PC-9 (cell line): Measurements from ENCODE around the gene DUSP16. TPM values are rescaled to one million over a fixed set of nuclear protein-coding genes. Genes with fewer than 3 reads are reported as not detected.
"Not testable (repeated sequence)": the region's sequence is repeated elsewhere in the genome, so short reads cannot be mapped to it uniquely, and the experiment has no call there.

ENCODE experiments used
- BruUV-seq: library from RNA; stranded (reverse); fragments of 400-500 nt; replicated peaks from 2 replicates; lab custom pipeline; 2021; lab: Mats Ljungman, UMichigan
- CTCF ChIA-PET: fragments of 300-600 bp; sonication (Branson Sonifier 250); formaldehyde crosslinking; loops from one replicate; lab custom pipeline; 2022; ENCODE audit warnings: antibody characterized with exemption; lab: Charles Lee
- POLR2A ChIA-PET: fragments of 300-600 bp; sonication (Branson Sonifier 250); formaldehyde crosslinking; loops from one replicate; lab custom pipeline; 2022; ENCODE audit warnings: antibody characterized with exemption; ENCODE audit not compliant: unreplicated experiment; lab: Charles Lee
- DNase-seq, 2 experiments: peaks; one replicate each; pipeline versions ENCODE4 v3.0.0 to v3.0.0-alpha.2; 2015 to 2022; ENCODE audit warnings: mixed read lengths in 1 of 2
- H2AFZ ChIP-seq: fragments of 200-600 bp; sonication (generic); 2 replicates; pipeline ENCODE4 v1.8.1; 2017; ENCODE audit warnings: antibody characterized with exemption
- H3F3A ChIP-seq: fragments of 200-600 bp; sonication (generic); 2 replicates; pipeline ENCODE4 v1.8.1; 2017; ENCODE audit warnings: antibody characterized with exemption, mild to moderate bottlenecking, low read depth; ENCODE audit not compliant: insufficient read depth
- H3K27ac ChIP-seq: fragments of 200-600 bp; sonication (generic); 2 replicates; pipeline ENCODE4 v1.6.1; 2016; ENCODE audit warnings: mixed run types
- H3K27me3 ChIP-seq: fragments of 200-600 bp; sonication (generic); 2 replicates; pipeline ENCODE4 v1.6.1; 2016; ENCODE audit warnings: low read depth, mixed run types; ENCODE audit not compliant: insufficient read depth
- H3K36me3 ChIP-seq: fragments of 200-600 bp; sonication (generic); 2 replicates; pipeline ENCODE4 v1.6.1; 2016; ENCODE audit warnings: low read depth, mixed run types
- H3K4me1 ChIP-seq: fragments of 200-600 bp; sonication (generic); replicated peaks from 2 replicates; pipeline ENCODE4 v1.6.1; 2016; ENCODE audit warnings: mixed run types; ENCODE audit not compliant: insufficient read depth
- H3K4me2 ChIP-seq: fragments of 200-600 bp; sonication (generic); 2 replicates; pipeline ENCODE4 v1.6.1; 2017; ENCODE audit warnings: mixed run types
- H3K4me3 ChIP-seq: fragments of 200-600 bp; sonication (generic); 2 replicates; pipeline ENCODE4 v1.6.1; 2016; ENCODE audit warnings: mixed run types
- H3K79me2 ChIP-seq: fragments of 200-600 bp; sonication (generic); 2 replicates; pipeline ENCODE4 v1.6.1; 2017; ENCODE audit warnings: low read depth, mixed run types
- H3K9me2 ChIP-seq: fragments of 200-600 bp; sonication (generic); 2 replicates; pipeline ENCODE4 v1.8.1; 2017; ENCODE audit warnings: mild to moderate bottlenecking; ENCODE audit not compliant: insufficient read depth
- H3K9me3 ChIP-seq: fragments of 200-600 bp; sonication (generic); 2 replicates; pipeline ENCODE4 v1.8.1; 2016; ENCODE audit warnings: low read depth; ENCODE audit not compliant: insufficient read depth
- H4K20me1 ChIP-seq: fragments of 200-600 bp; sonication (generic); 2 replicates; pipeline ENCODE4 v1.8.1; 2017; ENCODE audit not compliant: insufficient read depth
- EZH2 ChIP-seq: fragments of 200-600 bp; sonication (generic); IDR thresholded peaks from 2 replicates; pipeline ENCODE4 v1.8.0; 2017; ENCODE audit warnings: antibody characterized with exemption, low read depth
- intact Hi-C: fragments of 100-400 bp; cut with micrococcal nuclease; formaldehyde crosslinking; loops from one replicate; pipeline ENCODE4 v1.10.0; 2022; ENCODE audit not compliant: unreplicated experiment
- total RNA-seq: library from RNA; stranded (reverse); gene quantifications from 2 replicates; pipeline ENCODE4 v1.2.3, GENCODE V29; 2021
- TF ChIP-seq, protein P1 (sequence below): fragments of 200-600 bp; sonication (generic); conservative IDR thresholded peaks from 2 replicates; pipeline ENCODE4 v1.6.1; 2017; ENCODE audit warnings: mixed run types, antibody characterized with exemption, mild to moderate bottlenecking, moderate library complexity

Gene DUSP16
- total RNA-seq, 1 experiment from 2014 or later: 24.8 TPM

DNA sequence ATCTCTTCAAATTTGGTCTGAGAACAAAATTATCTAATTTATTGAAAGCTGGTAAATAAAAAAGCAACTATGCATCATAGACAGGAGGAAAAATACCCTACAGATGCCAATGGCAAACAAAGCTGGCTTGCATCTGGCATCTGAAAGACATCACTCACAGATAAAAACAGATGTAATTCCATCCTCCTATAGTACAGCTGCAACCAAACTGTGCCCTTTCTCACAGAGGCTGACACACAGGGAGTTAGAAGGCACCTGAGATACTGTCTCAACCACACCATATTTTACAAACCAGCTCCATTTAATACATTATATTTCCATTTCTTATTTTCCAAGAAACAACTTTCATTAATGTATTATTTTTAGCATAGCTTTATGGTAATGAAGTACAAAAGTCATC lies 39.4 kb downstream of the DUSP16 start:
- H3K9me2 ChIP-seq: no peaks in the 10 kb centered on the region; the same call in 1 of the 2 replicates
- 0 out of 2 replicates have a peak, but pooled peaks cover 6% of the 10 kb centered on the region for H4K20me1 ChIP-seq
- TF ChIP-seq EZH2: no peak
- intact Hi-C loops: no loop called here
- H3K9me3 ChIP-seq: no peaks in the 10 kb centered on the region
- no peak overlapping the region for H2AFZ ChIP-seq
- no peak overlapping the region for H3K27ac ChIP-seq
- POLR2A ChIA-PET: no interaction called here
- no peaks in the 10 kb centered on the region for H3K79me2 ChIP-seq
- H3F3A ChIP-seq: no peaks in the 10 kb centered on the region
- DNase-seq: no peak
- no peak overlapping the region for H3K4me3 ChIP-seq
- peaks cover 14% of the 10 kb centered on the region for H3K36me3 ChIP-seq
- H3K4me1 ChIP-seq: no peaks in the 10 kb centered on the region; the same call in 1 of the 2 replicates
- H3K4me2 ChIP-seq: no peak overlapping the region
- BruUV-seq: no TSS peak
- H3K27me3 ChIP-seq: no peaks in the 10 kb centered on the region
- CTCF ChIA-PET: interaction anchor here (0.6 kb wide), 1 partner anchor 10 kb away, joined by 3 read pairs; no protein-coding TSS in a partner anchor

DNA sequence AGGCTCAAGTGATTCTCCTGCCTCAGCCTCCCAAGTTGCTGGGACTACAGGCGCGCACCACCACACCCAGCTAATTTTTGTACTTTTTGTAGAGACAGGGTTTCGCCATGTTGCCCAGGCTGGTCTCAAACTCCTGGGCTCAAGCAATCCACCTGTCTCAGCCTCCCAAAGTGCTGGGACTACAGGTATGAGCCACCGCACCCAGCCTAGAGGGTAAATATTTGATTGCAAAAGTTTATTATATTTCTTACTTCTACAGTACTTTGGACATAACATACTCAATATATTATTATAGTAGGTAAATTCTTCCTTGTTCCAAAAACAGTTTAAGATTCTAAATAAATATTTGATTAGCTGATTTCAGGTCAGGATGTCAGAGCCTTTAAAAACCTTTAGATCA lies 40.0 kb downstream of the DUSP16 start:
- H4K20me1 ChIP-seq, H3K4me2 ChIP-seq, H3K79me2 ChIP-seq, H3K4me3 ChIP-seq, H3K27ac ChIP-seq, POLR2A ChIA-PET, H3K9me3 ChIP-seq, intact Hi-C loops, BruUV-seq, H3K9me2 ChIP-seq, H3F3A ChIP-seq, H2AFZ ChIP-seq, H3K4me1 ChIP-seq, H3K27me3 ChIP-seq, DNase-seq: not testable (repeated sequence)
- CTCF ChIA-PET: interaction anchor here (0.6 kb wide), 1 partner anchor 11 kb away, joined by 3 read pairs; no protein-coding TSS in a partner anchor
- peaks cover 14% of the 10 kb centered on the region for H3K36me3 ChIP-seq

DNA sequence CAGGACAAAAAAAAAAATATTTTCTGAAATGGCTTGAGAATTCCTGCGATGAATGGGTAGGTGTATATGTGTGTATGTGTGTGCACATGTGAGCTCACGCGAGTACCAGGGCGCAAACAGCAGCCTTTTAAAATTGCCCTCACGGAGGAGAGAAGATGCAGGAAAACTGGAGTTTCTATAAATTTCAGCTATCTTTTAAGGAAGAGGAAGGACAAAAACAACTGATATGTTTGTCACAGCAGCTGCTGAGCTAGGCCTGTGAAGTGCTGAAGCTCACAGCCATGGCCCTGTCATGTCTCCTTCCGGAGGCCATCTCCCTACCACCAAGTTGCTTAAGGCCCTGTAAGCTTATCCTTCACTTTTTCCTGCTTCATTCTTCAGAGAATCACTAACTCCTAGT lies 40.8 kb downstream of the DUSP16 start:
- Histone ChIP-seq H3K4me2 (no peak overlapping the region), H2AFZ (no peak overlapping the region), H3K79me2 (no peaks in the 10 kb centered on the region), H3K27me3 (no peaks in the 10 kb centered on the region), H3K4me3 (no peak overlapping the region), H3K9me3 (no peaks in the 10 kb centered on the region), H4K20me1 (0 out of 2 replicates have a peak, but pooled peaks cover 6% of the 10 kb centered on the region), H3K27ac (no peak overlapping the region), H3K4me1 (no peaks in the 10 kb centered on the region; the same call in 1 of the 2 replicates), H3K36me3 (peaks cover 14% of the 10 kb centered on the region), H3F3A (no peaks in the 10 kb centered on the region), H3K9me2 (no peaks in the 10 kb centered on the region; the same call in 1 of the 2 replicates)
- no TSS peak for BruUV-seq
- intact Hi-C loops: no loop called here
- CTCF ChIA-PET: interaction anchor here (0.6 kb wide), 2 partner anchors 11 to 15 kb away, joined by 3 to 4 read pairs; no protein-coding TSS in a partner anchor
- POLR2A ChIA-PET: no interaction called here
- DNase-seq: no peak
- TF ChIP-seq, protein P1, sequence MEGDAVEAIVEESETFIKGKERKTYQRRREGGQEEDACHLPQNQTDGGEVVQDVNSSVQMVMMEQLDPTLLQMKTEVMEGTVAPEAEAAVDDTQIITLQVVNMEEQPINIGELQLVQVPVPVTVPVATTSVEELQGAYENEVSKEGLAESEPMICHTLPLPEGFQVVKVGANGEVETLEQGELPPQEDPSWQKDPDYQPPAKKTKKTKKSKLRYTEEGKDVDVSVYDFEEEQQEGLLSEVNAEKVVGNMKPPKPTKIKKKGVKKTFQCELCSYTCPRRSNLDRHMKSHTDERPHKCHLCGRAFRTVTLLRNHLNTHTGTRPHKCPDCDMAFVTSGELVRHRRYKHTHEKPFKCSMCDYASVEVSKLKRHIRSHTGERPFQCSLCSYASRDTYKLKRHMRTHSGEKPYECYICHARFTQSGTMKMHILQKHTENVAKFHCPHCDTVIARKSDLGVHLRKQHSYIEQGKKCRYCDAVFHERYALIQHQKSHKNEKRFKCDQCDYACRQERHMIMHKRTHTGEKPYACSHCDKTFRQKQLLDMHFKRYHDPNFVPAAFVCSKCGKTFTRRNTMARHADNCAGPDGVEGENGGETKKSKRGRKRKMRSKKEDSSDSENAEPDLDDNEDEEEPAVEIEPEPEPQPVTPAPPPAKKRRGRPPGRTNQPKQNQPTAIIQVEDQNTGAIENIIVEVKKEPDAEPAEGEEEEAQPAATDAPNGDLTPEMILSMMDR: no peak
- no peak for TF ChIP-seq EZH2

DNA sequence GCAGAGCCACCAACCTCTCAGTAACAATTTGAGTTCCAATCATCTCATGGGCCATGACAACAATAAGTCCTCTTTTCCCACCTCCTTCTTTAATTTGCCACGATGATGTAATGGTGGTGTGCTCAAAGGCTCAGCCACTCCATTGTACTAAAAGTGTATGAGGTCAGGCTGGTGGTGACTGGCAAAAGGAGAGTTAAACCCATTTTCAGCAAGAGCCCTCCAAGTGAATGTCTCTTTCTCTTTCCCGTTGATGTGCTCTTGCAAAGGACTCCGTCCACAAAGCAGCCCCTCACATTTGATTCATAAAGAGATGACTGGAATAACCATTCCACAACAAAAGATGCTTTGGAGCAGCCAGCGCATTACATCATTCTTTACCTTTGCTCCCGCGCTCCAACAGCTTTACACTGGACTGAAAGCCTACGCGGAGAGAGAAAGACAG lies 41.6 kb downstream of the DUSP16 start:
- no TSS peak for BruUV-seq
- Histone ChIP-seq H3K9me3 (no peaks in the 10 kb centered on the region), H3K27ac (no peak overlapping the region), H3K4me1 (no peaks in the 10 kb centered on the region; the same call in 1 of the 2 replicates), H3K9me2 (no peaks in the 10 kb centered on the region; the same call in 1 of the 2 replicates), H2AFZ (no peak overlapping the region), H4K20me1 (0 out of 2 replicates have a peak, but pooled peaks cover 2% of the 10 kb centered on the region), H3K79me2 (no peaks in the 10 kb centered on the region), H3F3A (no peaks in the 10 kb centered on the region), H3K27me3 (no peaks in the 10 kb centered on the region), H3K4me2 (no peak overlapping the region), H3K4me3 (no peak overlapping the region), H3K36me3 (peaks cover 14% of the 10 kb centered on the region)
- DNase-seq: no peak
- intact Hi-C loops: no loop called here
- CTCF ChIA-PET: interaction anchor here (0.6 kb wide), 1 partner anchor 12 kb away, joined by 3 read pairs; no protein-coding TSS in a partner anchor
- POLR2A ChIA-PET: no interaction called here
- no peak for TF ChIP-seq EZH2
- TF ChIP-seq, protein P1: no peak
